ENCODE data around the gene PLXNA2.

- no peak for TF ChIP-seq POLR2A (IDR thresholded peaks at IDR 0.05)
- TF ChIP-seq, protein P1, sequence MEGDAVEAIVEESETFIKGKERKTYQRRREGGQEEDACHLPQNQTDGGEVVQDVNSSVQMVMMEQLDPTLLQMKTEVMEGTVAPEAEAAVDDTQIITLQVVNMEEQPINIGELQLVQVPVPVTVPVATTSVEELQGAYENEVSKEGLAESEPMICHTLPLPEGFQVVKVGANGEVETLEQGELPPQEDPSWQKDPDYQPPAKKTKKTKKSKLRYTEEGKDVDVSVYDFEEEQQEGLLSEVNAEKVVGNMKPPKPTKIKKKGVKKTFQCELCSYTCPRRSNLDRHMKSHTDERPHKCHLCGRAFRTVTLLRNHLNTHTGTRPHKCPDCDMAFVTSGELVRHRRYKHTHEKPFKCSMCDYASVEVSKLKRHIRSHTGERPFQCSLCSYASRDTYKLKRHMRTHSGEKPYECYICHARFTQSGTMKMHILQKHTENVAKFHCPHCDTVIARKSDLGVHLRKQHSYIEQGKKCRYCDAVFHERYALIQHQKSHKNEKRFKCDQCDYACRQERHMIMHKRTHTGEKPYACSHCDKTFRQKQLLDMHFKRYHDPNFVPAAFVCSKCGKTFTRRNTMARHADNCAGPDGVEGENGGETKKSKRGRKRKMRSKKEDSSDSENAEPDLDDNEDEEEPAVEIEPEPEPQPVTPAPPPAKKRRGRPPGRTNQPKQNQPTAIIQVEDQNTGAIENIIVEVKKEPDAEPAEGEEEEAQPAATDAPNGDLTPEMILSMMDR (IDR thresholded peaks at IDR 0.05), result no peak
- no peak for TF ChIP-seq EP300 (IDR thresholded peaks at IDR 0.05)
Observed at GRCh38 chr1:208033236-208033635, 210.9 kb downstream of the PLXNA2 start.
